K562 (cell line): ENCODE data around the gene SEPTIN2.

Source experiments
- CEBPB ChIP-seq: fragments of 450-650 bp; IDR thresholded peaks from 2 replicates; pipeline ENCODE4 v1.6.1; 2016; ENCODE audit warnings: missing genetic modification characterization, missing compliant biosample characterization
- GATA2 ChIP-seq: sonication (generic); formaldehyde crosslinking; IDR thresholded peaks from 2 replicates; pipeline ENCODE4 v1.4.0; 2020; ENCODE audit warnings: mild to moderate bottlenecking, missing genetic modification reagents
- GATAD2B ChIP-seq: fragments of 450-650 bp; IDR thresholded peaks from 2 replicates; pipeline ENCODE4 v1.6.1; 2017; ENCODE audit warnings: mild to moderate bottlenecking, borderline replicate concordance
- NR2C1 ChIP-seq, 2 experiments: fragments of 450-650 bp; IDR thresholded peaks; 2 replicates each; pipeline ENCODE4 v1.6.1; 2017; ENCODE audit warnings: mild to moderate bottlenecking in 2 of 2, antibody characterized with exemption in 1 of 2, inconsistent platforms in 1 of 2, missing compliant biosample characterization in 1 of 2, missing genetic modification characterization in 1 of 2
- NR2F6 ChIP-seq: fragments of 450-650 bp; formaldehyde crosslinking; IDR thresholded peaks from 2 replicates; pipeline ENCODE4 v1.4.0; 2020; ENCODE audit warnings: mild to moderate bottlenecking
- POLR2AphosphoS5 ChIP-seq: IDR thresholded peaks from 2 replicates; pipeline ENCODE4 v1.6.1; 2011; ENCODE audit warnings: mild to moderate bottlenecking, low read depth, low read length, moderate library complexity; ENCODE audit not compliant: control insufficient read depth, insufficient read depth
- RBM17 ChIP-seq: fragments of 200-400 bp; formaldehyde crosslinking; IDR thresholded peaks from 2 replicates; pipeline ENCODE4 v1.6.1; 2017; ENCODE audit warnings: low read depth, mild to moderate bottlenecking, low read length, borderline replicate concordance
- SMC3 ChIP-seq: conservative IDR thresholded peaks from 2 replicates; pipeline ENCODE4 v1.6.1; 2011; ENCODE audit warnings: low read depth, low read length, improper control_type of control experiment; ENCODE audit not compliant: insufficient read depth
- TAF15 ChIP-seq: fragments of 200-400 bp; formaldehyde crosslinking; IDR thresholded peaks from 2 replicates; pipeline ENCODE4 v1.6.1; 2017; ENCODE audit warnings: mild to moderate bottlenecking, low read depth, low read length, moderate library complexity
- ZSCAN32 ChIP-seq: fragments of 450-650 bp; formaldehyde crosslinking; IDR thresholded peaks from 2 replicates; pipeline ENCODE4 v1.4.0; 2020; ENCODE audit warnings: mild to moderate bottlenecking, moderate library complexity
- TF ChIP-seq, protein P1 (sequence below): fragments of 450-650 bp; IDR thresholded peaks from 2 replicates; pipeline ENCODE4 v1.6.1; 2016; ENCODE audit warnings: missing biosample characterization, missing genetic modification characterization
- TF ChIP-seq, protein P2 (sequence below), 3 experiments: IDR thresholded peaks in 2 of 3; conservative IDR thresholded peaks in 1 of 3; 2 replicates each; pipeline ENCODE4 v1.5.1; 2011 to 2012; ENCODE audit warnings: low read length in 3 of 3, mild to moderate bottlenecking in 3 of 3, control low read depth in 2 of 3, improper control_type of control experiment in 1 of 3, inconsistent platforms in 1 of 3, low read depth in 1 of 3, mixed read lengths in 1 of 3, moderate library complexity in 1 of 3; ENCODE audit not compliant: insufficient read depth in 2 of 3

DNA sequence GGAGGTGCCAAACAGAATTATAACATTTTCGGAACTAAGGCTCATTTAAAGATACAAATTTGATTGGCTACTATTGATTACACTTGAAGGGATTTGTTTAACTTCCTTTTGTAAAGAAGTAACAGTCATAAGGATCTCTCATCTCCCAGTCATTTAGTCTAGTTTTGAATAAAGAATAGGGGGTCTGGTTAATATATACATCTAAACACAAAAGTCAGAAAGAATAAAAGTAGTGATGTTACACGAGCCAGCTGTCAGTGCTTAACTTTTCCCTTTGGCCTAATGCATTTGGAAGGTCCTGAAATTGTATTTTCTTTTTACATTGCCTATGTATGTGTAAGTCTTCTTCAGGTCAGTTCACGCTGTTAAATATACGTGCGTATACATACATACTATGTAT lies 8.1 kb downstream of the SEPTIN2 start:
- TF ChIP-seq GATA2 (CRISPR knock-in tag) (no peak), NR2C1 (IDR thresholded peaks at IDR 0.05) (no peak), NR2C1 (tag; IDR thresholded peaks at IDR 0.05) (no peak), ZSCAN32 (CRISPR knock-in tag) (no peak), GATAD2B (no peak), TAF15 (no peak), NR2F6 (CRISPR knock-in tag) (no peak), CEBPB (no peak), RBM17 (no peak), SMC3 (no peak), POLR2AphosphoS5 (no peak)
- TF ChIP-seq, protein P1, sequence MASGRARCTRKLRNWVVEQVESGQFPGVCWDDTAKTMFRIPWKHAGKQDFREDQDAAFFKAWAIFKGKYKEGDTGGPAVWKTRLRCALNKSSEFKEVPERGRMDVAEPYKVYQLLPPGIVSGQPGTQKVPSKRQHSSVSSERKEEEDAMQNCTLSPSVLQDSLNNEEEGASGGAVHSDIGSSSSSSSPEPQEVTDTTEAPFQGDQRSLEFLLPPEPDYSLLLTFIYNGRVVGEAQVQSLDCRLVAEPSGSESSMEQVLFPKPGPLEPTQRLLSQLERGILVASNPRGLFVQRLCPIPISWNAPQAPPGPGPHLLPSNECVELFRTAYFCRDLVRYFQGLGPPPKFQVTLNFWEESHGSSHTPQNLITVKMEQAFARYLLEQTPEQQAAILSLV (tag): no peak
- TF ChIP-seq, protein P2, sequence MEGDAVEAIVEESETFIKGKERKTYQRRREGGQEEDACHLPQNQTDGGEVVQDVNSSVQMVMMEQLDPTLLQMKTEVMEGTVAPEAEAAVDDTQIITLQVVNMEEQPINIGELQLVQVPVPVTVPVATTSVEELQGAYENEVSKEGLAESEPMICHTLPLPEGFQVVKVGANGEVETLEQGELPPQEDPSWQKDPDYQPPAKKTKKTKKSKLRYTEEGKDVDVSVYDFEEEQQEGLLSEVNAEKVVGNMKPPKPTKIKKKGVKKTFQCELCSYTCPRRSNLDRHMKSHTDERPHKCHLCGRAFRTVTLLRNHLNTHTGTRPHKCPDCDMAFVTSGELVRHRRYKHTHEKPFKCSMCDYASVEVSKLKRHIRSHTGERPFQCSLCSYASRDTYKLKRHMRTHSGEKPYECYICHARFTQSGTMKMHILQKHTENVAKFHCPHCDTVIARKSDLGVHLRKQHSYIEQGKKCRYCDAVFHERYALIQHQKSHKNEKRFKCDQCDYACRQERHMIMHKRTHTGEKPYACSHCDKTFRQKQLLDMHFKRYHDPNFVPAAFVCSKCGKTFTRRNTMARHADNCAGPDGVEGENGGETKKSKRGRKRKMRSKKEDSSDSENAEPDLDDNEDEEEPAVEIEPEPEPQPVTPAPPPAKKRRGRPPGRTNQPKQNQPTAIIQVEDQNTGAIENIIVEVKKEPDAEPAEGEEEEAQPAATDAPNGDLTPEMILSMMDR (IDR thresholded peaks at IDR 0.05 in 2 of 3, conservative IDR thresholded peaks at IDR 0.05 in 1 of 3; ENCODE audit: insufficient read depth in 2 of 3, low read depth in 1 of 3, low read length in 3 of 3): no peak
